ENCODE measurements around the gene CAMTA1.

Gene CAMTA1

GRCh38 chr1:7263021-7263960 lies 478.0 kb downstream of the CAMTA1 start:
- H3K4me3 ChIP-seq (ENCODE audit: low read depth, low read length): no peak overlapping the region
- TF ChIP-seq CTCF (IDR thresholded peaks at IDR 0.05; ENCODE audit: borderline replicate concordance, insufficient read depth, low read depth, low read length): no peak

GRCh38 chr1:7264101-7264500 lies 478.8 kb downstream of the CAMTA1 start:
- no peak for TF ChIP-seq CTCF (IDR thresholded peaks at IDR 0.05; ENCODE audit: borderline replicate concordance, insufficient read depth, low read depth, low read length)
- no peak overlapping the region for H3K4me3 ChIP-seq (ENCODE audit: low read depth, low read length)

- TF ChIP-seq CTCF (IDR thresholded peaks at IDR 0.05; ENCODE audit: borderline replicate concordance, insufficient read depth, low read depth, low read length): no peak
- H3K4me3 ChIP-seq (ENCODE audit: low read depth, low read length): no peak overlapping the region
Measured at GRCh38 chr1:7265771-7266371, 480.6 kb downstream of the CAMTA1 start.

- no peak overlapping the region for H3K4me3 ChIP-seq (ENCODE audit: low read depth, low read length)
- no peak for TF ChIP-seq CTCF (IDR thresholded peaks at IDR 0.05; ENCODE audit: borderline replicate concordance, insufficient read depth, low read depth, low read length)
Measured at GRCh38 chr1:7266561-7266960, 481.3 kb downstream of the CAMTA1 start.

DNA sequence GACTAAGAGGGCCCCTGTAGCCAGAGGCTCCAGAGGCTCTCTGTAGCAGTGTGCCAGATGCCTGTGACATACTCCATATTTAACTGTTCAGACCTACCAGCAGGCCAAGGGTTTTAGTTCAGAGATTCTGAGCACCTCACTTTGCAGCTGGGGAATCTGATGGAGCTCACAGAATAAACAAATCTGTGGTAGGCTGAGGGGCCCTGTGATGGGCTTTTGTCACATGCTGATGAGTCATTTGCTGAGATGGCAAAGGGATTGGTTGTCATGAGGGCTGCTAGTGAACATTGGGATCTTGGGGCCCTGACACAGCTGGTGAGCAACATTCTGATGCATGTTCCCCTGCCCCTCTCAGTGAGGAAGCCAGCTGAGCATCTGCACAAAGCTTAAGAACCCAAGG lies 482.2 kb downstream of the CAMTA1 start:
- no peak overlapping the region for H3K4me3 ChIP-seq (ENCODE audit: low read depth, low read length)

DNA sequence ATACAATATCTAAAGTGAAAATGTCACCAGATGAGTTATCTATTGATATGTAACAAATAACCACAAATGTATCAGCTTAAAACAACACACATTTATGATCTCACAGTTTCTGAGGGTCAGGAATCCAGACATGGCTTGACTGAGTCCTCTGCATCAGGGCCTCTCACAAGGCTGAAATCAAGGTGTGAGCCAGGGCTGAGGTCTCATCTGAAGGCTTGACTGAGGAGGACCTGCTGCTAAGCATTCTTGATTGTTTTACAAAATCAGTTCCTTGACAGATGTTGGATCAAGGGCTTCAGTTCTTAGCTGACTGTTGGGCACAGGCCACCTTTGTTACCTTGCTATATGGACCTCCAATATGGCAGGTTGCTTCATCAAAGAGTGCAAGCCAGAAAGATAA lies 483.7 kb downstream of the CAMTA1 start:
- H3K4me3 ChIP-seq (ENCODE audit: low read depth, low read length): no peak overlapping the region

More for the DNA sequence above, 482.2 kb downstream of the CAMTA1 start:
- TF ChIP-seq CTCF (IDR thresholded peaks at IDR 0.05; ENCODE audit: borderline replicate concordance, insufficient read depth, low read depth, low read length): no peak

More for the DNA sequence above, 483.7 kb downstream of the CAMTA1 start:
- TF ChIP-seq CTCF (IDR thresholded peaks at IDR 0.05; ENCODE audit: borderline replicate concordance, insufficient read depth, low read depth, low read length): no peak
